ENCODE data around the gene TNFSF13.

DNA sequence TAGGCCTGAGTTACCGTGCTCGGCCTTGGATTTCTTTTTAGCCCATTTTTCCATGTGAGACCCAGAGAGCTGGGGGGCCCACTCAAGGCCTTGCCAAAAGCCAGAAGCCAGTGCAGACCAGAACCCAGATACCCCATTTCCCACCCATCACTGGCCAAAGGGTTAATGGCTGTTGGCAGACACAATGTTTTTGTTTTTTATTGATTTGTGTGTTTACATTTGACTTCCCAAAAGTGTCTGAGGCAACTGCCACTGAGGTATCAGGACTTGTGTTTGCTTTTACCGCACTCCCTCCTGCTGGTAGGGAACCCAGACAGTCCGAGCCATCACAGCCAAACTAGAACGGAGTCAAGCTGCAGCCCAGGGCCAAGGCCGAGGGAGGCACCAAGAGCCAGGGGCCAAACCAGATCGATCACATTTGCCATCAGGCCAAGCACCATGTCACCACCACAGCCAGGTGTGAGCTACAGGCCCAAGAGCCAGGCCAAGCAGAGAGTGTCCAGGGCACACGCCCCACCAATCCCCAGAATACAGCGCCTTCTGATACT, 17.4 kb upstream of the TNFSF13 start:
- TF ChIP-seq SUZ12 (IDR thresholded peaks at IDR 0.05) (no peak), L3MBTL2 (conservative IDR thresholded peaks at IDR 0.05) (no peak), BHLHE40 (IDR thresholded peaks at IDR 0.05; ENCODE audit: borderline replicate concordance) (no peak), FOXK2 (IDR thresholded peaks at IDR 0.05) (no peak), SP1 (IDR thresholded peaks at IDR 0.05) (no peak), ARNT (IDR thresholded peaks at IDR 0.05) (no peak), FOXM1 (IDR thresholded peaks at IDR 0.05; ENCODE audit: borderline replicate concordance) (no peak), TARDBP (IDR thresholded peaks at IDR 0.05) (no peak), NFRKB (IDR thresholded peaks at IDR 0.05) (no peak)

Data from HEK293T (cell line).